ENCODE results near the gene FBXW8.

FBXW8 gene

DNA sequence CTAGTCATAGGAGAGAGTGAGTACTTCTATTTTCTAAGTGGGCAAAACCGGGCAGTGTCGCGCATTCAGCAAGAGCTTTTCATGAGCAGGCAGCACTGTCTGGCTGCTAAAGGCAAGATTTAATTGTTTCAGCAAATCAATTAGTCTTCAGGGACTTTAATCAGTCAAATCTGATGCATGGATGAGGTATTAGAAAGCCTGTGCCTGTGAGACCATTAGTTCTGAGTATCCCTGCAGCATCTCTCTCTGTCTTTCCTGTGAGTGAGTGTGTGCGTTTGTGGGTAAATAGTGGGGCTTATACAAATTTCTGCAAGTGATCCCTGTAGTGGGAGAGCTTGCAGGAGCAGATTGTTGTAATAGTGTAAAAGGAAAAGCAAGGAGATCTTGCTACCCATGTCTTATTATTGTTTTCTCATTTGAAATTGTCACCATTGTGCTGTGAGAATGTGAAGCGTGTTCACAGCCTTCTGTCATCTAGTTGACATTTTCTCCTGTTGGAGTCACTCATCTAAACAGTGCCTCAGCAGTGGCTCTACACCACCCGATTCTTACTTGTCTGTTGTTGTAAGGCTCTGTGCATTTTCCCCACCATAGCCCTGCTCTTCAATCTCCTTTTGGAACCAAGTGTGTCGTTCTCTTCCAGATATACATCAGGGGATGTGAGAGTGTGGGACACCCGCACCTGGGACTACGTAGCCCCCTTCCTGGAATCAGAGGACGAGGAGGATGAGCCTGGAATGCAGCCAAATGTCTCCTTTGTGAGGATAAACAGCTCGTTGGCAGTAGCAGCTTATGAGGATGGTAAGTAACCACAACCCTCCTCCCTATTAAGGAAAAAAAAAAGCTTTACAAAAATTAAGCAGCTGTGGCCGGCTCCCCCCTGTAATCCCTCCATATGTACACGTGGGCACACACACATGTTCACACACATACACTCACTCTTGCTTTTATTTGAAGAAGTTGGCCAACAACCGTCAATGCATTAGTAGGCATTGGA is 53.6 kb downstream of the FBXW8 start:
- Mint-ChIP-seq H3K9me3 (no peaks in the 10 kb centered on the region), H3K27me3 (no peaks in the 10 kb centered on the region), H3K27ac (no peak overlapping the region), H3K36me3 (peaks cover 19 to 41% of the 10 kb centered on the region in 2 donors), H3K4me1 (peaks cover 24 to 36% of the 10 kb centered on the region in 2 donors), H3K4me3 (no peak overlapping the region)
- ATAC-seq (replicated peaks) (no peak), DNase-seq (no peak)

DNA sequence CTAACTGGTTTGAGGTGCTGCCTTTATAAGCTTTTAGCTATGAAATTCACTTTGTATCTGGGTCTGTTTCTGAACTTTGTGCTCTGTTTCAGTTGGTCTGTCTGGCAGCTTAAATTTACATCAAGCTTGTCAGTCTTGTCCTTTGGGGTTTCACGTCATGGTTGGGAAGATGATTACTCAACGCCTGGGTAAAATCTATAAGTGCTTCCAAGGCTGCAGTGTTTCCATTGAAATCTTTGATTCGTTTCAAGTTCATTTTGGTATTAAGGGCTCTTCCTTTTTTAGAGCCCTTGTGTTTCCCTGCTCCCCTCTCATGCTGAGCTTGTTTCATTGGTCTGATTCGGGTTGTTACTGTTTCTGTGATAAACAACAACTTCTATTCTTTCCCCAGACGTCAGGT is 58.2 kb downstream of the FBXW8 start:
- DNase-seq, result no peak
- Mint-ChIP-seq H3K27me3 (no peaks in the 10 kb centered on the region), H3K4me1 (peaks cover 12 to 16% of the 10 kb centered on the region in 2 donors), H3K36me3 (peaks cover 37 to 71% of the 10 kb centered on the region in 2 donors), H3K9me3 (no peaks in the 10 kb centered on the region), H3K27ac (no peak overlapping the region), H3K4me3 (no peak overlapping the region)
- no peak for ATAC-seq (replicated peaks)

DNA sequence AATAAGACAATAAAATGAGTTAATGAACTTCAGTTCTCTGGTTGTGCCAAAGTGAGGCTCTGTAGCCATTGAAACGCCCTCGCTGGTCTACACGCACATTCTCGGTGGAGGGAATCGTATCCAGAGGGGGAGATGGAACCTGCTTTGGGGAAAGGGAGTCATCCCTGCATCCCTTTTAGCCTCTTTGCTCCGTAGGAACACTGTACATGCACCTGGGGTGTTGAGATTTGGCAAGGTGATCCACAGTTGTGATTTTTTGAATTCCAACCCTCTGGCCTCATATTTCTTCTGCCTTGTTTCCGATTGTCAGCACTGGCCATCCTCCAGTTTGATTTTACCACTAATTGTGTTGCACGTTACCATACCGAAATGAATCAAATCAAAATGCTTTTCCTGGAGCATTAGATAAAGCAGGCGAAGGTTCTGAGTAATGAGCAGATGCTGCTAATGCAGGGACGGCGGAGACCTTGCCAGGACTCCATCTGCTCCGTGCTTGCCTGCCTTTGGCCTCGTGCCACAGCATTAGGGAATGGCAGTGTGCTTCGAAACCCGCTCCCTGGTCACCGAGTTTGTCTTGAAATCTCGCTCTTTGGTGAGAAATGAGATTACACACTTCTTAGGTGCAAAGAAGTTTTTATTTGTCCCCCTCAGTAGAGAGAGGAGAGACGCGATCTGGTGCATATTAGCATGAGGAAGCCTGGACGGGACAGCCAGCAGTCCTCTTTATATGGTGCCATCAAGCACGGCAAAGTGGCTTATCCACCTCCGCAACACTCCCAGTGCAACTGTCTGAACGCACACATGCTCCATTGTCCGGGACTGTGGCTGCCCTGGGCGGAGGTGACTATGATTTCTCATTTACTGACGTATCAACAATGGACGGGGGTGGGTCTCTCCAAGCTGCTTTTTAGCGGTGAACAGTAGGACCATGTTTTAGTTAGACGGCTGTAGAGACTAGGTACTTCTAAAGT is 59.1 kb downstream of the FBXW8 start:
- peaks cover 12 to 16% of the 10 kb centered on the region in 2 donors for H3K4me1 Mint-ChIP-seq

DNA sequence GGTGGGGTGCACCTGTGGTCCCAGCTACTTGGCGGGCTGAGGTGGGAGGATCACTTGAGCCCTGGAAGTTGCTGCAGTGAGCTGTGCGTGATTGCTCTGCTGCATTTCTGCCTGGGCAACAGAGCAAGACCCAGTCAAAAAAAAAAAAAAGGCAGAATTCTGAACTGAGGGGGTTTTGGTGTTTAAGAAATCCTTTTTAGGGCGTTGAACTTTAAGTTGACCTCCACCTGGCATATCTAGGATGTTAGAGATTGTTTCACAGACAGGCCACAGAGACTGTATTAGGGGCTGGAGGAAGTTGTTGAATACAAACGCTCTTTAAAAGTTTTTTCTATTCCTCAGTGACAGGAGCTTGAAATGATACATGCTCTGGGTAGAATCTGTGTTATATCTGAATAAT is 60.5 kb downstream of the FBXW8 start:
- Mint-ChIP-seq H3K36me3 (peaks cover 43 to 64% of the 10 kb centered on the region in 2 donors), H3K4me1 (peaks cover 12 to 16% of the 10 kb centered on the region in 2 donors)
- peak; percentile 88 to 89 for ATAC-seq (replicated peaks)

More for the DNA sequence above, 59.1 kb downstream of the FBXW8 start:
- peaks cover 42 to 63% of the 10 kb centered on the region in 2 donors for H3K36me3 Mint-ChIP-seq
- H3K4me3 Mint-ChIP-seq, result no peak overlapping the region
- H3K27me3 Mint-ChIP-seq, result no peaks in the 10 kb centered on the region
- no peak overlapping the region for H3K27ac Mint-ChIP-seq
- no peaks in the 10 kb centered on the region for H3K9me3 Mint-ChIP-seq
- DNase-seq, result no peak
- ATAC-seq (replicated peaks), result no peak

DNA sequence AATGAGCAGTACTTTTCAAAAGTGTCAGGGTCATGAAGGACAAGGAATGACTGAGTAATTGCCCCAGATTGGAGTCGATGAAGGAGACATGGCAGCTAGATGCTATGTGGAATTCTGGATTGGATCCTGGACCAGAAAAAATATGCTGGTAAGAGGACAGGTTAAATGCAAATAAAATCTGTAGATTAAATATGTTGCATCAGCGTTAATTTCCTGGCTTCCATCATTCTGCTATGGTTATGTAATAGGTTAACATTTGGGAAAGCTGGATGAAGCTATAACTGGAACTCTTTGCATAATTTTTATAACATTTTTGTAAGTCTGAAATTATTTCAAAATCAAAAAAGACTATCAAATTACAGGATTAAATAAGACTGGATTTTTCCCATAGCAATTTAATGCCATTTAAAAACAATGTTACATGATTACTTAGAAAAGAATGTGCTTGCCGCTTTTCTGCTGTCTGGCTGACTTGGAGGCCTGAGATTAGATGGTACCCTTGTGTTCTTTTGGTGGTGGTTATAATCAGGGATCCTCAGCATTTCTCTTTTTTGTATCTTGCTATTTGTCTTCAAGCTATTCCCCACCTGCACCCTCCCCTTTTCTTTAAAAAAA is 65.1 kb downstream of the FBXW8 start:
- Mint-ChIP-seq H3K4me3 (no peak overlapping the region), H3K27me3 (no peaks in the 10 kb centered on the region), H3K27ac (no peak overlapping the region), H3K4me1 (peaks cover 20 to 23% of the 10 kb centered on the region in 2 donors), H3K9me3 (no peaks in the 10 kb centered on the region), H3K36me3 (peaks cover 42 to 54% of the 10 kb centered on the region in 2 donors)
- no peak for DNase-seq
- no peak for ATAC-seq (replicated peaks)

More for the DNA sequence above, 60.5 kb downstream of the FBXW8 start:
- no peak for DNase-seq
- Mint-ChIP-seq H3K27me3 (no peaks in the 10 kb centered on the region), H3K27ac (peak overlapping the region; percentile 82), H3K4me3 (peak overlapping the region in 1 of 2 donors; percentile 45), H3K9me3 (no peaks in the 10 kb centered on the region)

DNA sequence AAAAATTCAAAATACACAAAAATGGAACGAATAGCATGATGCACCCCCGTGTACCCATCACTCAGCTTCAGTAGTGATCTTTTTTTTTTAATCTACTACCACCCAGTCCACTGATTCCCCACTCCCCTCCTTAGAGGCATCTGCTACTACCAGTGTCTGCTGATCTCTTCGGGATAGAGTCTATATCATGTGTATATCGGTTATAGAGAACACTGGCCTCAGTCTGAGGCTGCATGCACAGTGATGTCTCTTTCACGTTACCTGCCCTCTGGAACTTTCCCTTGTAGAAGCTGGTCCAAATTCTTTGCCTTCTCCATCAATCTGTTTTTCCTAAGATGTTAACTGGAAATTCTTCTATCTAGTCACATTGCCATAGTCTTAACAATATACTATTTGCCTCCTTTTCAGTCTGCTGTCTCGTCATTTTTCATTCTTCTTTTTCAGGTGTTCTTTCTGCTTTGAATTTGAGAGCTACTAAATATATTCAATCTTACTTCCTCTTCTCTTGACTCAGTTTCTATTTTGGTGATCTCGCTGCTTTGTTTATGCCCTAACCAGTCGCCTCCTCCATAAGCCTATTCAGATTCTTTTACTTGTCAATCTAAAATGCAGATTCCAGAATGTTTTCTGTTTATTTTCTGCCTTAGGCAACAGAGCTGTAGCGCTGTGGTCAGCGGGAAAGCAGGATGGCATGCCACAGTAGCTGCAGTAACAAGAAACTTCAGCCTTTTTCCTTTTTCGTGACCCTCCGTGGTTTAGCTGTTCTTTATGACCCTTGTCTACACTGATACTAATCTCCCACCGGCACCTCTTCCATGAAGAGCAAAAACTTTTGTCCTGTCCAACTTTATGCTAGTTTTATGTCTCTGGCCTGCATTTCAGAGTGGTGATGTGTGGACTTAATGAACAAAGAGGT is 67.0 kb downstream of the FBXW8 start:
- Mint-ChIP-seq H3K4me1 (peaks cover 14 to 15% of the 10 kb centered on the region in 2 donors), H3K9me3 (no peaks in the 10 kb centered on the region), H3K36me3 (peaks cover 34 to 48% of the 10 kb centered on the region in 2 donors), H3K4me3 (peak overlapping the region; percentile 7 to 52), H3K27me3 (no peaks in the 10 kb centered on the region), H3K27ac (peak overlapping the region; percentile 38)
- DNase-seq (no peak), ATAC-seq (replicated peaks) (no peak)

DNA sequence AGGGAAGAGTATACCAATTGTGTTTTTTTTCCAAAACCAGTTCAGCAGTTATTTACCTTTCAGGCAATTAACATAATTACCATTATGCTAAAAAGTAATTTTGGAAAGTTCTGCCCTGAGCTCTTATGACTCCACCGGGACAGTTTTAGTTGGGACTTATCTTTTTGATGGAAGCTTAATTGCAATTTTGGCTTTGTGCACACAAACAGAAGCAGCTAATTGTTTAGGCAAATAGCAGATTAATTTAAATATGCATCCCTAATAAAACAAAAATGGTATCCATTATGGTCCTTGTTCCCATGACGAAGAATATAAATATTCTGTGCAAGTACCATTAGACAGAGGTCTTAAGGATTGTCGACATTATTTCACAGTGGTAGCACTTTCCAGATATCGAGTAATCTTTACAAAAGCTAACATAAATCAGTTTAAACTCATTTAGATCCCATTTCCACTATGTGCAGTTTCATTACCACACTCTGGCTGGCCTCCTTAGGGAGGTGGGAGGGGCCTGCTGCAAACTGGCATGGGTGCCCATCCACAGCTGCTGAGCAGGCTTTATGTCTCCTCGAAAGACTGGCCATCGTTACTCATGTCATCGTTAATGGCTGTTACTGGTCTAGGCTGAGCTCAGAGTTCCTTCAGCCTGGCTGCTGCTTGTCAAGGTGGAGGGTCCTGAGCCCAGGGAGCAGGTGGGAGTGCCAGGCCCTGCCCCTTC is 68.2 kb downstream of the FBXW8 start:
- H3K36me3 Mint-ChIP-seq, result peaks cover 24 to 35% of the 10 kb centered on the region in 2 donors
- H3K4me3 Mint-ChIP-seq, result no peak overlapping the region
- peaks cover 15% of the 10 kb centered on the region in 2 donors for H3K4me1 Mint-ChIP-seq
- H3K27ac Mint-ChIP-seq, result no peak overlapping the region
- no peaks in the 10 kb centered on the region for H3K27me3 Mint-ChIP-seq
- no peaks in the 10 kb centered on the region for H3K9me3 Mint-ChIP-seq
- no peak for DNase-seq
- no peak for ATAC-seq (replicated peaks)

DNA sequence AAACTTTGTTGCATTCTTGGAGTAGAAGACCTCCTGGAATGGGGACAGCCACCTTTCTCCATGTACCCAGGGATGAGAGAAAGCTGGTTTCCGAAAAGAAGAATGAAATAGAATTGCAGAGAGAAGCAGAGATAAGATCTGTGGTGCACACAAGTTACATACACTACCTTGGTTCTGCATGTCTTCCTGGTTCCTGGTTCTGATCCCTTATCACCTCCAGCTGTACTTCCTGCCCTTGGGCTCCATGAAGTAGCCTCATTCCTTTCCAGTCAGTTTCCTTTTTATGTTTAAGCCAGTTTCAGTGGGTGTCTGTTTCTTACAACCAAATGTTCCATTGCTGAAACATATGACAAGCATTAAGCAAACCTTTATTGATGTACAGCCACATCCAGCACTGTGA is 69.3 kb downstream of the FBXW8 start:
- no peak for DNase-seq
- no peak for ATAC-seq (replicated peaks)
- Mint-ChIP-seq H3K36me3 (peaks cover 18 to 37% of the 10 kb centered on the region in 2 donors), H3K4me3 (no peak overlapping the region), H3K9me3 (no peaks in the 10 kb centered on the region), H3K4me1 (peaks cover 15 to 16% of the 10 kb centered on the region in 2 donors), H3K27ac (no peak overlapping the region), H3K27me3 (no peaks in the 10 kb centered on the region)

DNA sequence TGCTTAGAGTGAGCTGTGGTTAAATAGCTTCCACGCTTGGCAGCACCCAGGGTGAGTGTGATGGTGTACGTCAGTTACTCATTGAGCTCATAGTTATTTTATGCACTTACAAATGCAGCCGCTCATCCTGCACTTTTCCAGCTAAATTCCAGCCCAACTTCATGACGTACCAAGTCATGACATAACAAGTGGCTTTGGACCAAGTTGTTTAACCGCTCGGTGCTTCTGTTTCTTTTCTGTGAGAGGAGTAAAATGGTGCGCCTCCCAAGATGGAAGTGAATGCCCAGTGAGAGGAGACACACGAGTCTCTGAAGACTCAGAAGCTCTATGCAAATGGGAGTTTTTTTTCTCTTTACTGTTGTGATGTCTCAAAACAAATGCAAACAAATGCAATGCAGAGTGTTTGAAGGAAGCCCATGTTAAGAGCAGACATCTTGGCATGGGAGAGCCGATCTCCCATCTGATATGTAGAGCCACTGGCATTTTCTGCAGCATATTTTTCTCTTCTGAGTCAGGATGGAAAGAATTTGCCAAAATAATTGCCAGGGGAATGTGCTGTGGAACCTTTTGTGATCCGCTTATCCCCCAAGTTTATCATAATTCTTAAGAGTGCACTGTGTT is 72.2 kb downstream of the FBXW8 start:
- Mint-ChIP-seq H3K4me3 (no peak overlapping the region), H3K27me3 (no peaks in the 10 kb centered on the region), H3K4me1 (peaks cover 8 to 10% of the 10 kb centered on the region in 2 donors), H3K27ac (no peak overlapping the region), H3K9me3 (no peaks in the 10 kb centered on the region), H3K36me3 (peaks cover 20 to 39% of the 10 kb centered on the region in 2 donors)
- DNase-seq (no peak), ATAC-seq (replicated peaks) (no peak)

DNA sequence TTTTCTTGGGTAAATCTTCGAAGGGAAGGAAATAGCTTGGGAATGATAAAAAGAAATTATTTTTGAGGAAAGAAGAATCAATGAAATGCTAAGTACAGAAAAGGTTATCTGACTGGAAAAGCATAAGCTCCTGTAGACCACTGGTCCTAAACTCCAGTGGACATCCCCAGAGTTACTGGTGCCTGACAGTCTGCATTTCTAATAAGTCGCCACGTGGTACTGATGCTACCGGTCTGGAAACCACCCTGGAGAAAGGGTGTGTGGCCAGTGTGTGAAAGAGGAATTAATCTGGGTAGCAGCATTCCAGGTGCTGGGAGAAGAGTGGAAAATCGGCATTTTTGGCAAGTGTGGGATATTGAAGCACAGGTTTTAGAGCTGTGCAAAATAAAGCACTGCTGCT is 73.3 kb downstream of the FBXW8 start:
- no peaks in the 10 kb centered on the region for H3K27me3 Mint-ChIP-seq
- peaks cover 0 to 4% of the 10 kb centered on the region in 2 donors for H3K4me1 Mint-ChIP-seq
- H3K4me3 Mint-ChIP-seq, result no peak overlapping the region
- H3K9me3 Mint-ChIP-seq, result no peaks in the 10 kb centered on the region
- DNase-seq, result no peak
- peaks cover 18 to 42% of the 10 kb centered on the region in 2 donors for H3K36me3 Mint-ChIP-seq
- no peak overlapping the region for H3K27ac Mint-ChIP-seq
- ATAC-seq (replicated peaks), result no peak

DNA sequence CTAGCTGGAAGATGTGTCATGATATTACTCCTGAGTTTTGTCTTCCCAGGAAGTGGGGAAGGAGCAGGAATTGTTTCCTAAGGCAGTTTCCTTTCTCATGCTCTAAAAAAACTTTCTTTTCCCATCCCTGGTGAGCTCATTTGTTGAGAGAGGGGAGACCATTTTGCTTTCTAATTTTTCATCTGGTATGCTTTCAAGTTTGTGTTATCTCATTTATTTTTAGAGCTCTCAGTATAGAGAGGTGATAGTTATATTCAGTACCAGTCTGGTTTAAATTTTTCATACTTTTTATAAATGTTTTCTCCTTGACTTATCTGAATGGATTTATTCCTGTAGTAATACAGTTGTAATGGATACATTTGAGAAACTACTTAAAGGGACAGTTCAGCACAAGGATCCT is 79.6 kb downstream of the FBXW8 start:
- H3K27ac Mint-ChIP-seq, result no peak overlapping the region
- H3K4me3 Mint-ChIP-seq, result no peak overlapping the region
- H3K36me3 Mint-ChIP-seq, result peaks cover 31 to 45% of the 10 kb centered on the region in 2 donors
- ATAC-seq (replicated peaks), result no peak
- H3K4me1 Mint-ChIP-seq, result peaks cover 0 to 1% of the 10 kb centered on the region in 2 donors
- no peaks in the 10 kb centered on the region for H3K9me3 Mint-ChIP-seq
- DNase-seq, result no peak
- H3K27me3 Mint-ChIP-seq, result no peaks in the 10 kb centered on the region

All from stimulated activated naive B cell treated with anti-CD40 and anti-IgM and Interleukin-4, amounts not matched to agents 10 μg/mL and 1 μg/mL and 100 μg/mL, for 72 hours (primary cell).